Motor neuron (in vitro differentiated cells): ENCODE measurements around the gene VIPR2. TPM values are rescaled to one million over a fixed set of nuclear protein-coding genes. Genes with fewer than 3 reads are reported as not detected.
"Not testable (repeated sequence)": the region's sequence is repeated elsewhere in the genome, so short reads cannot be mapped to it uniquely, and the experiment has no call there.

ENCODE experiments used
- ATAC-seq, 8 experiments: fragments of 200-7000 bp; cut with Tn5 transposase; replicated peaks in 6 of 8; 2 replicates each; pipeline ENCODE4 v1.8.0; 2021; ENCODE audit warnings: mild to moderate bottlenecking in 8 of 8, moderate library complexity in 8 of 8
- H3K27ac ChIP-seq, 2 donors: fragments of 250-450 bp; sonication (Bioruptor Pico); 2 replicates each; pipeline ENCODE4 v1.9.0; 2021; ENCODE audit warnings: antibody characterized with exemption in 2 of 2, mild to moderate bottlenecking in 2 of 2, moderate library complexity in 1 of 2
- H3K4me1 ChIP-seq, 2 donors: fragments of 250-450 bp; sonication (Bioruptor Pico); replicated peaks in 1 of 2; 2 replicates each; pipeline ENCODE4 v1.6.1; 2021; ENCODE audit warnings: antibody characterized with exemption in 2 of 2, mild to moderate bottlenecking in 2 of 2, moderate library complexity in 1 of 2
- H3K4me3 ChIP-seq, 5 donors: fragments of 250-450 bp; sonication (Bioruptor Pico); 2 replicates each; pipeline ENCODE4 v1.9.0; 2021; ENCODE audit warnings: antibody characterized with exemption in 5 of 5, mild to moderate bottlenecking in 5 of 5, moderate library complexity in 4 of 5
- WGBS, 10 experiments: fragments of 450-650 bp; shearing (Covaris generic); methylation state at CpG; one replicate each; pipeline ENCODE4 v1.0.0; 2022; 5-methylcytosine and 5-hydroxymethylcytosine counted together
- in situ Hi-C, 9 experiments: fragments of 400-800 bp; cut with MboI; loops; one replicate each; pipeline ENCODE4 v1.15.0; 2021; ENCODE audit warnings: low sequenced_read_pairs in 9 of 9, low pct_unique_long_range_greater_than_20kb in 2 of 9; ENCODE audit not compliant: unreplicated experiment in 9 of 9
- total RNA-seq, 8 experiments: library from RNA; unstranded; fragments of 300-600 nt; gene quantifications; 2 replicates each; pipeline versions ENCODE4 v1.2.3 to v1.2.4, GENCODE V29; 2022

VIPR2 gene
- total RNA-seq, 8 experiments from 2014 or later = 0.05 to 2.0 (median 0.73) TPM; not detected in 1

GRCh38 chr7:159142199-159142598 is 2.5 kb downstream of the VIPR2 start:
- in situ Hi-C loops = no loop called here
- Histone ChIP-seq H3K4me1 (peaks cover 5 to 12% of the 10 kb centered on the region in 2 donors), H3K27ac (no peak overlapping the region), H3K4me3 (no peak overlapping the region)
- WGBS, 10 experiments = 27 to 87% (median 68%) methylated on average over 2 to 5 of the region's 5 CpGs
- ATAC-seq = no peak

- in situ Hi-C loops = no loop called here
- Histone ChIP-seq H3K4me1 (peaks cover 5 to 12% of the 10 kb centered on the region in 2 donors), H3K4me3 (no peak overlapping the region), H3K27ac (no peak overlapping the region)
- WGBS, 10 experiments = 0 to 65% (median 8%) methylated on average over 1 to 6 of the region's 6 CpGs; no CpG with 5 or more reads in 6 of the 10 experiments
- peak in 5 of 8 experiments; percentile 42 to 79 (median 71) for ATAC-seq
Measured at GRCh38 chr7:159141660-159142059, 3.0 kb downstream of the VIPR2 start.

GRCh38 chr7:159141167-159141566 is 3.5 kb downstream of the VIPR2 start:
- ATAC-seq = no peak
- 5 to 73% (median 43%) methylated on average over 1 to 8 of the region's 14 CpGs; no CpG with 5 or more reads in 4 of the 10 experiments for WGBS, 10 experiments
- Histone ChIP-seq H3K4me1 (peaks cover 5 to 12% of the 10 kb centered on the region in 2 donors), H3K4me3 (no peak overlapping the region), H3K27ac (no peak overlapping the region)
- in situ Hi-C loops = no loop called here

GRCh38 chr7:159140170-159140910 is 4.3 kb downstream of the VIPR2 start:
- Histone ChIP-seq H3K4me3 (no peak overlapping the region), H3K4me1 (peaks cover 5 to 12% of the 10 kb centered on the region in 2 donors), H3K27ac (no peak overlapping the region)
- peak in 1 of 8 experiments; percentile 8 for ATAC-seq
- in situ Hi-C loops = no loop called here
- WGBS, 10 experiments = 55 to 88% (median 82%) methylated on average over 6 to 18 of the region's 23 CpGs; no CpG with 5 or more reads in 1 of the 10 experiments

GRCh38 chr7:159139639-159140038 is 5.0 kb downstream of the VIPR2 start:
- Histone ChIP-seq H3K27ac (no peak overlapping the region), H3K4me1 (peaks cover 5 to 12% of the 10 kb centered on the region in 2 donors), H3K4me3 (no peak overlapping the region)
- in situ Hi-C loops = no loop called here
- WGBS, 10 experiments = 61 to 100% (median 93%) methylated on average over 1 to 5 of the region's 10 CpGs; no CpG with 5 or more reads in 1 of the 10 experiments
- ATAC-seq = no peak

GRCh38 chr7:159139202-159139601 is 5.5 kb downstream of the VIPR2 start:
- H3K27ac ChIP-seq = no peak overlapping the region
- in situ Hi-C loops = no loop called here

GRCh38 chr7:159138508-159138907 is 6.2 kb downstream of the VIPR2 start:
- no peak for ATAC-seq
- in situ Hi-C loops = no loop called here
- 0 to 97% (median 93%) methylated on average over 2 to 6 of the region's 6 CpGs; no CpG with 5 or more reads in 5 of the 10 experiments for WGBS, 10 experiments
- Histone ChIP-seq H3K4me3 (no peak overlapping the region), H3K4me1 (peaks cover 4 to 5% of the 10 kb centered on the region in 2 donors), H3K27ac (no peak overlapping the region)

More at GRCh38 chr7:159139202-159139601, 5.5 kb downstream of the VIPR2 start:
- H3K4me1 ChIP-seq = peaks cover 5 to 9% of the 10 kb centered on the region in 2 donors
- no peak overlapping the region for H3K4me3 ChIP-seq
- 20 to 100% (median 90%) methylated on average over 1 to 8 of the region's 10 CpGs; no CpG with 5 or more reads in 3 of the 10 experiments for WGBS, 10 experiments
- ATAC-seq = no peak

- peaks cover 4 to 5% of the 10 kb centered on the region in 2 donors for H3K4me1 ChIP-seq
- H3K27ac ChIP-seq = no peak overlapping the region
- WGBS, 10 experiments = 0 to 100% (median 86%) methylated on average over 1 to 7 of the region's 11 CpGs; no CpG with 5 or more reads in 2 of the 10 experiments
- no peak overlapping the region for H3K4me3 ChIP-seq
- ATAC-seq = no peak
- in situ Hi-C loops = no loop called here
Measured at GRCh38 chr7:159137906-159138305, 6.8 kb downstream of the VIPR2 start.

- no peak for ATAC-seq
- H3K27ac ChIP-seq = no peak overlapping the region
- H3K4me3 ChIP-seq = no peak overlapping the region
- peaks cover 4 to 5% of the 10 kb centered on the region in 2 donors for H3K4me1 ChIP-seq
- in situ Hi-C loops = no loop called here
- WGBS, 10 experiments = 0 to 85% (median 40%) methylated on average over 1 to 4 of the region's 6 CpGs; no CpG with 5 or more reads in 3 of the 10 experiments
Measured at GRCh38 chr7:159136846-159137245, 7.8 kb downstream of the VIPR2 start.

GRCh38 chr7:159136442-159136841 is 8.2 kb downstream of the VIPR2 start:
- in situ Hi-C loops = no loop called here
- 43 to 100% (median 85%) methylated on average over 2 to 6 of the region's 7 CpGs; no CpG with 5 or more reads in 5 of the 10 experiments for WGBS, 10 experiments
- H3K27ac ChIP-seq = no peak overlapping the region
- no peak for ATAC-seq
- no peak overlapping the region for H3K4me3 ChIP-seq
- peaks cover 4 to 5% of the 10 kb centered on the region in 2 donors for H3K4me1 ChIP-seq

- no peak for ATAC-seq
- no peak overlapping the region for H3K4me3 ChIP-seq
- in situ Hi-C loops = no loop called here
- H3K4me1 ChIP-seq = peaks cover 0 to under 1% of the 10 kb centered on the region in 2 donors
- WGBS, 10 experiments = 15 to 100% (median 63%) methylated on average over 2 to 8 of the region's 8 CpGs; no CpG with 5 or more reads in 4 of the 10 experiments
- H3K27ac ChIP-seq = no peak overlapping the region
Measured at GRCh38 chr7:159136013-159136412, 8.7 kb downstream of the VIPR2 start.

GRCh38 chr7:159132670-159133443 is 11.8 kb downstream of the VIPR2 start:
- in situ Hi-C loops, ATAC-seq, H3K27ac ChIP-seq, H3K4me3 ChIP-seq, H3K4me1 ChIP-seq: not testable (repeated sequence)
- 49 to 86% (median 70%) methylated on average over 1 to 2 of the region's 14 CpGs; no CpG with 5 or more reads in 7 of the 10 experiments for WGBS, 10 experiments

- Histone ChIP-seq H3K4me1 (no peaks in the 10 kb centered on the region), H3K4me3 (no peak overlapping the region), H3K27ac (no peak overlapping the region)
- in situ Hi-C loops = no loop called here
- 15 to 83% (median 39%) methylated on average over 1 to 6 of the region's 8 CpGs; no CpG with 5 or more reads in 4 of the 10 experiments for WGBS, 10 experiments
- no peak for ATAC-seq
Measured at GRCh38 chr7:159130820-159131219, 13.8 kb downstream of the VIPR2 start.
